ENCODE results near the gene PRDM10.

- no peak for TF ChIP-seq CTCF (conservative IDR thresholded peaks at IDR 0.05)
- TF ChIP-seq ZFX (IDR thresholded peaks at IDR 0.05): no peak
Measured at GRCh38 chr11:129932381-129933067, 70.1 kb downstream of the PRDM10 start.
